Islet precursor cell (in vitro differentiated cells): ENCODE results near the gene CKB.
A peak's percentile ranks its signal among the peaks of the same experiment; 100 is the strongest.

ENCODE experiments used
- DNase-seq: peaks from one replicate; pipeline ENCODE4 v3.0.0-alpha.2; 2018

The CKB gene

DNA sequence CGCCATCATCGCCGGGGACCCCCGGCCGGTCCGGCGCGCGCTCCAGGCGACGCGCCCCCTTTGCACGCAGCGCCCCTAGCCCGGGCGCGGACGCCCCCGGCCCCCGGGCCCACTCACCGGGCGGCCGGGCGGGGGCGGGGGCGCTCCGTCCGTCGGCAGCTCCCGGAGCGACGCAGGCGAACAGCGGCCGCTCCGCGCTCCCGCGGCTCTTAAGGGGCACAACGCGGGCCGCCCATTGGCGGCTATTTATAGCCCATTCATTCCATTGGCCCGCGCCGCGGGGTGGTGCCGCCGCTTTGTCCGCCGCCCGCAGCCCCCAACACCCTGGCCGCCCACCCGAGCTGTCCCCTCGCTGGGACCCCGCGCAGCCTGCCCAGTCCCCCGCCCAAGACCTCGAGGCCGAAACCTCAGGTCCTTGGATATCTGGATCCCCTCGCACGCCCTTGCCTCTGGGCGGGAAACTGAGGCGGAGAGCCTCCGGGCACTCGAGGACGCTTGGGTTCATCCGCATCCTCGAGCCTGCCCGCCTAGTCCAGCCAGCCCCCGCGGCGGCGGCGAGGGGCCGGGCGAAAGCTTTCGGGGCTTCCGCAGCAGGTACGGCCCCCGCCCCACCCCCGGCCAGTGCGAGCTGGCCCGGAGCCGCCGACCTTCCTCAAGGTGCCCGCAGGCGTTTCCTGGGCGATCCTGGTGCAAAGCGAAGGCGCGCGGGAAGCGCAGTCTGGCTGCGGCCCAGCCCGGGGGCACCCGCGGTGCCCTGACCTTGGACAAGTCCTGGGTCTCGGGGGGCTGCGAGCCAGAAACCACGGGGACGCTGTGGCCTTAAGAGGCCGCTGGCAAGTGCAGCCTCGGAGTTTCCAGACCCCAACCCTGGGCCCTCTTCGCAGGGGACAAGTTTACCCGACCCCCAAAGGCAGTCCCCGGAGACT lies at the start of gene CKB:
Gene CKB, minus strand, starts transcription at position 182 of the 926 bp plus-strand sequence. CDS start 337 bp downstream, outside the sequence.
- no peak for DNase-seq

DNA sequence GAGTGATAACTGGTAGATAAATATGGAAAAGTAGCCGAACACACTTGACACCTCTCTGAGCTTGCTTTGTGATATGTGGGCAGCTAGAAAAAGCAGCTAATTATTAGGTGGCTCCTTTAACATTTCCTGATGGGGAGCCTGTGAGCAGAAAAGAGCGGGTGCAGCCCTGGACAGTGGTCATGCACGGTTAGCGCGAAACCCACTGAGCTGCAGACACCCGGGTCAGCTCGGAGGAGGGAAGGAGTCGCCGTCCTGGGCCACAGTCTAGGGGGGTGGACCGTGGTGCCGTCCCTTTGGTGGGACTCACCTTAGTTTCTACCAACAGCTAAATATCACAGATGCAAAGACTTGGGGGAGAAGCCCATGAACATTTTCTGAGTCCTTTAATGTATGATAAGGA lies 46.8 kb upstream of the CKB start:
- DNase-seq, result no peak

DNA sequence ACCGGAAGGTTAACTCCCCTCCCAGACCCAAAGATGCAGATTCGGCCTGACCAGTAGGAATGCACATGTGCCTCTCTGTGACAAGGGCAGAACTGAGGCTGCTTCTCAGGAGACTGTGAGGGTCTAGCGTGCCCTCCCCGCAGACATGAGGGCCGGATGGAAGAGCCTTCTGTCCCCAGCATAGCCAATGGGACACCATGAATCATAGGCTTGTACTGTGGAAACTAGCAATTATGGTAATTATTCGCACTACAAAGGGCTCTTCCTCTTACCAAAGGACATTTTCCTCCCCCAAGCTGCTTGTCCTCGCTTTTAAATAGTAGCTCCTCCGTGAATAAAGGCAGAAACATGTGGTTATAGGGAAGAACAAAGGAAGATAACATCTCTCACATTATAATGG lies 46.3 kb upstream of the CKB start:
- peak; percentile 92 for DNase-seq

DNA sequence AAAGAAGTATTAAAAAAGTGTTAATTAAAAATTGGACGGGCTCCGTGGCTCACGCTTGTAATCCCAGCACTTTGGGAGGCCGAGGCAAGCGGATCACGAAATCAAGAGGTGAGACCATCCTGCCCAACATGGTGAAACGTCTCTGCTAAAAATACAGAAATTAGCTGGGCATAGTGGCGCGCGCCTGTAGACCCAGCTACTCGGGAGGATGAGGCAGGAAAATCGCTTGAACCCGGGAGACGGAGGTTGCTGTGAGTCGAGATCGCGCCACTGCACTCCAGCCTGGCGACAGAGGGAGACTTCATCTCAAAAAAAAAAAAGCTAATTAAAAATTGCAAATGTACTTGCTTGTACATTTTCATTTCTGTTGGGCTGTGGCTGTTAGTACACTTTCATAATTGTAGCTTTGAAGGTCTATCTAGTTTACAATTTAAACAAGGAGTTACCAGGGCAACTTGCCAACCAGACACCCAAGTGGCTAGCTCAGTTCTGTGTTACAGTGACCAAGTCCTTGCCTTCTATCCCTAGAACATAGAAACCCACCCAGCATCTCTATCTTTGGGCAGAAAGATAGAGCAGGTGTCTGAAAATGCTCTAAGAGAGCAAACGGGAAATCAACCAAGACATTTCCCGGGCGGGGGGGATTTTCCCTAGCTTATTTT lies 41.3 kb upstream of the CKB start:
- DNase-seq, result no peak

DNA sequence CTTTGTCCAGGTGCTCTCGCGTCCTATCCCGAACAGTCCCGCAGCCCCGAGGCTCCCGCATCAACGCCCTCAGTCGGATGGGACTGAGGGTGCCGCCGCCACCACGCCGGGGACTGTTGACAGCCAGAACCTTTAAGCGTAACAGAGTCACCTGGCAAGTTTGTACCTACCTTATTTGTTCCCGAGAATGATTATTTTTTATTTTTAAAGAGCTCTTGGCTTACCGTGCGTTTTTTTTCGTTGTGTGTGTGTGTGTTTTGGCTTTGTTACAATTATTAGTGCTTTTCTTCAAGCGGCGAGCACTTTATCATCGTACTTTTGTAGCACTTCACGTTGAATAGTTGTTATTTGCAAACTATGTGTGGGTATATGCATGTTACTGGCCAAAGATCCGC lies 40.6 kb upstream of the CKB start:
- DNase-seq, result no peak

DNA sequence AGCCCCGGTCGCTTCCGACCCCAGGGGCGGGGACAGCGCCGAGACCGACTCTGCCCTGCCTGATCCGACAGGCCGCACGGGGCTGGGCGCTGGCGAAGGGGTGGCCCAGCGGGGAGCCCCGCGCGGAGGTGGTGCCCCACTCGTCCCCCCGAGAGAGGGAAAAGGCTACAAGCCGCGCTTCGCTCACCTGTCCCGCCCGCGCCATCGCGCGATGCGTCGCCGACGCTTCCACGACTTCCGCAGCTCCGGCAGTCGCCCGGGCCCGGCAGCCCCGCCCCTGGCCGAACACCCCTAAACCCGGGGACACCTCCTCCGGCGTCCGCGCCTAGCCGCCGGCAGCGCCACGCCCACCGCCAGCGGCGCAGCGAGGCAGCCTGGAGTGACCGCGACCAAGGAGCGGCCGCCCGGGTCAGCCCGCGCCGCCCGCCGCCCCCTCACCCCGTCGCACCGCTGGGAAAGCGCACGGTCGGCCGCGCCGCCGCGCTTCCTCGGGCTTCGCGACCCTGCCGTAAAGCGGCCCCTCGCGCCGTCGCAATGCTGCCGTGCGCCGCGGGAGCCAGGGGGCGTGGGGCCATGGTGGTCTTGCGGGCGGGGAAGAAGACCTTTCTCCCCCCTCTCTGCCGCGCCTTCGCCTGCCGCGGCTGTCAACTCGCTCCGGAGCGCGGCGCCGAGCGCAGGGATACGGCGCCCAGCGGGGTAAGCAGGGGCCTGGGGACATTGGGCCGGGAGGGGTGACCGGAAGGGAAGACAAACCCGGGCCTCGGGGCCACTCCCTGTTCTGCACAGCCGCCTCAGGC lies 40.0 kb upstream of the CKB start, which contains the start of the genes BAG5 and COA8:
Gene BAG5, minus strand, starts transcription at position 229 of the 797 bp plus-strand sequence. CDS start 1,493 bp downstream, outside the sequence.
Gene COA8, plus strand, starts transcription at position 532 of the 797 bp plus-strand sequence. Its CDS starts 42 bp downstream, at position 574.
- peak; percentile 91 for DNase-seq

DNA sequence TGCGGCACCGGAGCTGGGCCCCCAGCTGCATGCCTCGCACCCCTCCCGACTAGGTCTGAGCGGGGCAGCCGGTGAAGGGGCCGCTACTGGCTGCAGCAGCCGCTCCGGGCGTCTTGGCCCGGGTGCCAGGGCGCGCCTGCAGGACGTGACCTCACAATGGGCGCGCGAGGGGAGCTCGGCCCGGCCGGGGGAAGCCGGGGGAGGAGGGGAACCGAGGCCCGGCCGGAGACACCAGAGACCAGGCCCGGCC lies 39.5 kb upstream of the CKB start:
- no peak for DNase-seq

DNA sequence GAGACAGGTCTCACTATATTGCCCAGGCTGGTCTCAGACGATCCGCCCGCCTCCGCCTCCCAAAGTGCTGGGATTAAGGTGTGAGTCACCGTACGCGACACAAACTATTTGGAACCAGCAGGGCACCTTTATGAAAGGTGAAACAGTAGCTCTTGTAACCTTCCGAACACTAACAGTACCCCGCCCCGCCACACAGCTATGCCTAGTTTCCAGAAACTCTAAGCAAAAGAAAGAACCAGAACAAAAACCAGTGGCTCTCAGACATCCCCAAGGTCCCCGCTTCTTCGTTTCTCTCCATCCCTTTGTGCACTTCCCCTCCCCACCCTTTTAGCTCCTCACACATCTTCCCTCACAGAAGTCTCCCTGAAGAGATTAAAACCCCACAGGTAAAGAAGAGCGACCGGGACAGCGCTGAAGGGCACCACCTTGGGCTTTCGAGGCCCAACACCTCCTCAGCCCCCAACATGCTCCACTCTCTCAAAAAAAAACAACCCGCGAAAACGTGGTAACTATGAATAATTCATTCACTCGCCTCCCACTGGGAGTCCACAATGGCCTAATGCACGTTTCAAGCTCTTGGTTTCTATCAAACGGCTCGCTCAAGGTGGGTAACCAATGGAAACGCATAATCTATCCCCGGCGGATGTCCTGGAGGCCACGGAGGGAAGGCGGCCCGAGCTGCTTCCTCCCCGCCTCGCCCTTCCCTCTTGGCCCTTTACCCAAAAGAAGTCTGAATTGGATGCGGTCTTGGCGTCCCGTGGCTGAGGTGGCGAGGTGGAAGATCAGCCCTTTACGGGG lies 39.0 kb upstream of the CKB start:
- DNase-seq, result peak; percentile 67

DNA sequence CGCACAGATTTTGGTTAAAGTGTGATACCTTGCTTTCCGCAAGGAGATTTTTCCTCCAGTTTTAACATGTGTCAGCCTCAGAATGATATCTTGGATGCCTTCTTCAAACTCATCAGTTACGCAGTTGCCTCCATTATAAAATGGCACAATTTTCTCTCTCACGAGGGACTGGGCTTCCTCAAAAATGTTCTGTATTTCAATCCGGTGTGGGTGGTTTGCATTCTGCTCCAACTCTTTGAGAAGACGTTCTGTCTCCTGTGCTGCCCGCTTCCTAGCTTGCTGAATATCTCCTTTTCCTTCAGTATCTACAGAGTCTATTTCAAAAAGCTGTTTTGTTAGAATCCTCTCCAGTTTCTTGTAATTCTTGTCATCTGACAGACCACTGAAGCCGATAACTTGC lies 38.1 kb upstream of the CKB start:
- no peak for DNase-seq

DNA sequence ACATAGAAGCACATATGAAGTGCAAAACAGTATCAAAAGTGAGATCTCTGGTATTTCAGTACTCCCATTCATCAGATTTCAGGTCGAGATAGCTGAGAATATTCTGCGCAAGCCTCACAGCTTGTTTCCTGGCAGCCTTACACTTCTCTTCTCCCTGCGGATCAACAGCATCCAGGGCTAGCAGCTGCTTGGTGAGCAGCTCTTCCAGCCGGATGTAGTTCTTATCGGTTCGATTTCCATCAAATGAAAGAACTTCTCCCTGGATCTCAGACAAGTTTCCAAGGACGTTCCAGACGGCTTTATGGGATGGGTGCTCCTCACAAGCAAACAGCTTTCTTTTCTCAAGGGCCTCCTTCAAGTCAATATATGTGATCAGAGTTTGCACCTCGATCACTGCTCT lies 37.1 kb upstream of the CKB start:
- no peak for DNase-seq

DNA sequence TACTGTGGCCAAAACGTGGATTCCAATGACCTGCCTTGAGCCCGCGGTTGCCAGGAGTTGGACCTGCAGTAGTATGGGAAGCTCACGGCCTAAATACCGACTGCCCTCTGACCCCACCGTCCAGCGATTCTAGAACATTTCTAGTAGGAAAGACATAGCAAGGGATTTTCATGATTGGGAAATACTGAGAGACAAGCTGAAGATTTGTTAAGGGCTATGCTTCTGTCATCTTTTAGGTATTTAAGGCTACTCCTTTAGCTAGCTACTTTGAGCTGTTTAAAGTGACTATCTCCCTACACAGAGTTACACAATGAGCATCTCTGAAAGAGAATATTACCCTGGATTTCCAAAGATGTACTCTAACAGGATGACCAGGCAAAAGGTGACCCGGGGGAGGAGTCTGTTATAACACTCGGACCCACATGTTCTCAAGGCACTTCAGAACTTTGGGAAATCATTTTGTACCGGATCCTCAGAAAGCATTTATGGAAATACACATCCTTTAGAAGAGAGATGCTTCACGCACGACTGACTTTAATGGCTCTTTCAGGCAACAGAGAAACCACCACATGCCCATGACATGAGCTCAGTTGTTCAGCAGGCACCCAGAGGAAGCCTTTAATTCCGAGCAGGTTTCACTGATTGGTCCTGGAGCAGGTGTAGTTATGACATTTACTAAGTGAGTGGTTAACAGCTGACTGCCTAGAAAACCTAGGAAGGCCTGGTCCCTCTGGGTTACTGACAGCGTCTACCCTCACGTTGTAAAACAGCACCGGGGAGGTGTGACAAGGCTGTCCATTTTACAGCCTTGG lies 35.6 kb upstream of the CKB start:
- DNase-seq, result peak; percentile 49

DNA sequence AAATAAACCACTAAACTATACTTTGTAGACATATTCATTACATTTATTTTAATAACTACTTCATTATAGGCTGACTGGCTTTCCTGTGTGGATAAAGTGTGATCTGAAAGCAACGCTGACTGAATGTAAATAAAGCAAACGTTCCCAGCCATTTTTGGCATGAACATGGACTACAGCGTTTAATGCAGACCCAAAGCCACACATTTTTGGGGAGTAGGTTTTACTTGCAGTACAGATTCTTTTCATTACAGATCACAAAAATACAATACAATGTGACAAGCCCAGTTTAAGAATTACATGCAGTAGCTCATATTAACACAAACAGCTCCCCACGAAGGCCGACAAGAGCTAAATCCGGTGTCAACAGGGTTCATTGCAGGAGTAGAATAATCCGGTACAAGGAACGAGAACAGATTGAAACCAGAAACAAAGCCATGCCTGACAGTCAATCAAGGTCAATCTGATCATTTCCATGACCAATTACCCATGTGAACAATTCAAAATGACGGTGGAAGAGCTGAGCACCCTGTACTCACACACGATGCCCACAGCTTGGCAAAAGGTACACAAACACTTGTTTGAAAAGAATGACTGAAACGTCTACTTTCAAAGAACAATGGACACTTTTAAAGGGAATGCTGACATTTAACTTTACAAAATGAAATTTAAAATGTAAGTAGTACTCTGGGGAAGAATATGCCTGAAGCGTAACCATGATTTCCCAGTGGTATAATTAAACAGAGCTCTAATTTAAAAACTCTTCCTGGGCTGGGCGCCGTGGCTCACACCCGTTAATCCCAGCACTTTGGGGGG lies 34.5 kb upstream of the CKB start:
- DNase-seq, result no peak

DNA sequence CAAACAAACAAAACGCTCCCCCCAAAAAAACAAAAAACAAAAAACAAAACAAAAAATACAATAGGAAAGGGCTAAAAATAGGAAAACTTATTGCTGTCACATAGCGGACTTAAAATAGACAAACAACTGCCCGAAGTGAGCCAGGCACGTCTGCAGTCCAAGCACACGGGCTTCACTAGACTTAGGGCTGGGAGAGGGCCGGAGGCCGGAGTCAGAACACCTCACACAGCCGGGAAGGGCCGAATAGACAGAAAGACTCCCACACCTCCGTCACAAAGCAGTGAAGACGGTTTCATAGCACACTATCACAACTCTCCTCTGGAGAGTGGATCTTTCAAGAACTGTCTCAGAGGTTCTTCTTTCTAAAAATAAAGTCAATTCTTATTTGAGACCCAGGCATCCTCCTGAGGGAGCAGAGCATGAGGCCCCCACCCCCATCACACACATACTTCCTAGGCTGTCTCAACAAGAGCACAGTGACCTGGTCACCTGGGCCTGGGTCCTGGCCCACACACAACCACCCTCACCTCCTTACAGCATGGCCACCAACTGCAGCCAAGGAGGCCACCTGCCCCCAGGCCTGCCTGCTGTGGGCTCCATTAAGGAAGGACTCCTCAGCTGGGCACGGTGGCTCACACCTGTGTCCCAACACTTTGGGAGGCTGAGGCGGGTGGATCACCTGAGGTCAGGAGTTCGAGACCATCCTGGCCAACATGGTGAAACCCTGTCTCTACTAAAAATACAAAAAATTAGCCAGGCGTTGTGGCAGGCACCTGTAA lies 33.1 kb upstream of the CKB start:
- peak; percentile 45 for DNase-seq

DNA sequence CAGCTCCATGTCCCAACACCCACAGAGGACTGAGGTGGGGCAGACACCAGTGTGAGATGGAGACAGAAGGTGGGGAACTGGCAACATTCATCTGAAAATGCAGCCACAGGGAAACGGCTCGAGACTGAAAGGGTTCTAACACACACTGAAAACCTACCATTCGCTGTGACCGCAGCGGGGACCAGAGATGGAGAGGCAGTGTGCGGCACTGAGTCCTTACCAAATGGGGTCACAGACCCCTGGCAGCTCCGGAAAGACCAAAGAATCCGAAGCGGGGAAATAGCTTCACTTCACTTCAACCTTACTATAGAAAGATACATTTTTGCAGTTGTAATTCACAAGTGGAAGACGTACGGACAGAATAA lies 30.2 kb upstream of the CKB start:
- DNase-seq, result no peak

DNA sequence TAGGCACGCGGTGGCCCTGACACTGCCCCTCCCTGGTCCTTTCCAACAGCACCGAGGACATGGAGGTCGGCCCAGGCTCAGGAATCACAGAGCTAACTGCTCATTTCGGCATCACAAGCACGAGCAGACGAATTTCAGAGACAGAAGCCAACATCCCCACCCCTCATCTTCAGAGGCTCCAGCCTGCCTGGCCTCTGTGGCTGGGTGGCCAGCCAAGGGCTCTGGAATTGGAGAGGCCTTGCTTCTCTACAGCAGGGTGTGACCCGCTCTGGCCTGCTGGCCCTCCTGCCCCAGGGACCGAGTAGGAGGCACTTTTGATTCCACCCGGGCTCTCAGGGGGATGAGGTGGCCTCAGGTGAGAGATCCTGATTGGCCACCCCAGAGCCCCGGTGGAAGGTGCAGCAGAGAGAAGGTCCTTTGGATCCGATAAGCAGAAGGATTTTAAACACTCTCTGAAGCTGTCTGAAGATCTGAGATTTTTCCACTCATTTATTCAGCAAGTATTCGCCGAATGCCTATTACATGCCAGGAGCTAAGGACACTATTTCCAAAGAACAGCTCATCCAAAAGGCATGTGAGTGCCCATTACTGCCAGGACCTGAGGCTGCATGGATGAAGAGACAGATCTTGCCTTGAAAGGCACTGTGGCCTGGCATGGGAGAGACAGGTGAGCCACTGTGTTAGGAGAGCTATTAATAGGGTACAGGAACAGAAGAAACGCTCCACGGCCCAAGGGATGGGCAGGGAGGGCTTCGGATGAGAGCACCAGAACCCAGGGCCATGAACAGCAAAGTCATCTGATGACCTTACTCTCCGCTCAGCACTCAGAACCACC lies 29.6 kb upstream of the CKB start:
- DNase-seq, result peak; percentile 59

DNA sequence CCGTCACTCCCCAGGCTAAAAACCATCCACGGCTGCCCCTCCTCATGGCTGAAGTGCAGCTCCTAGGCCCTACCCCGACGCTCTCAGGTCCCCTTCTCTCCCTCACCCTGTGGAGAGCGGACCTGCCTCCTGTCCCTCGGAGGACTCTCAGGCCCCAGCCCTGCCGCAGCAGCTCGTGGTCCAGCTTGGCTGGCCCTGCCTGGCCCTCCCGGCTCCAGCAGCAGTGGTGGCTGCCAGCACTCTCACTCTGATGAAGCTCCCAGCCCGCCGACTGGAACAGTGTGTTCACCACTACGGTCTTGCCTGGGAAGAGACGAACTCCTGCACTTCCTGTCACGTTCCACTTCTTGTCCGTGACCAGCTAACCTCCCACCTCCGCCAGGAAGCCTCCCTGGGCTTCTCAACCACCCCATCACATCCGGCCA lies 28.7 kb upstream of the CKB start:
- no peak for DNase-seq

DNA sequence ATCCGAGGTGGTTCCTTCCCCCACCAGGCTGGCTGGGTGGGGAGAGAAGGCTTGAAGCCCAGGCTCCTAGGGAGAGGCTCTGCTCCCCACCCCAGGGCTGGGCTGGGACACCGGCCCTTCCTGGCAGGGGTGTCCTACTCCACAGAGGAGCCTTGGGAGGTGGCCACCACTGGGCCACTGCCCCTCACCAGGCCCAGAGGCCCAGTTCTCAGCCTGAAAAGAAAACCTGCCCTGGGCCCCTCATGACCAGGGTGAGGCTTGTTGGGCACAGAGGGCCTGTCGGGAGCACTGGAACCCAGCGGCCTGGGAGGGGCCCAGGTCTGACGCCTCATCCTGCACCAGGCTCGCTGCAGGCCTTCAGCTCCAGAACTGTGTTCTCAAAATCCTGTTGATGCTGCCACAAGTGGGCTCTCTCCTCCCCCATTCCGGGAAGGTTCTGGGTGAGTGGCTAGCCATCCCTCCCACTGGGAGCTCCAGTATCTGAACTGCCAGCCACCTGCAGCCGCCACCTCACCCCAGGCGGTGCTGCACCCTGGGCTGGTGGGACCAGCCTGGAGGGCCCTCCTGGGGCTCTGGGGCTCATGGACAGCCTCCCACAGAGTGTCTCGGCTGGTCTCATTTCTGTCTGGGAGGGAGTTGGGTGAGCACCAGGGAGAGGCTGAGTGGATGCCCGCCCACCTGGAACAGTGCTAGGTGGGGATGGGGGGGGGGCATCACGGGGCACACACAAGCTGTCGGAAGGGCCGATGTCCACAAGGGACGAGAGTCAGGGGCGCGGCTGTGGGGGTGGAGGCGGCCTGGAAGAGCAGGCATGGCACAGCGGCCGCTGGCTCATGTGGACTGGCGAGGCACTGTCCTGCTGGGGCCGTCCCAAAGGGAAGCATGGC lies 28.1 kb upstream of the CKB start:
- DNase-seq, result no peak
